HCT116 (cell line): ENCODE data around the gene TUBA8. TPM values are rescaled to one million over a fixed set of nuclear protein-coding genes. Genes with fewer than 3 reads are reported as not detected.
"Not testable (repeated sequence)": the region's sequence is repeated elsewhere in the genome, so short reads cannot be mapped to it uniquely, and the experiment has no call there.

Source experiments
- ATAC-seq: fragments of 200-7000 bp; cut with Tn5 transposase; 2 replicates; pipeline ENCODE4 v1.9.1; 2020; ENCODE audit warnings: mild to moderate bottlenecking, moderate library complexity
- BruUV-seq: library from RNA; stranded (reverse); fragments of 400-500 nt; replicated peaks from 2 replicates; lab custom pipeline; 2021; lab: Mats Ljungman, UMichigan
- CTCF ChIA-PET: fragments of 300-600 bp; sonication (Branson Sonifier 250); formaldehyde crosslinking; loops from one replicate; lab custom pipeline; 2021; ENCODE audit warnings: antibody characterized with exemption; lab: Charles Lee
- POLR2A ChIA-PET: fragments of 300-600, 350-600 bp; sonication (Branson Sonifier 250); formaldehyde crosslinking; loops from one replicate; lab custom pipeline; 2021; ENCODE audit warnings: antibody characterized with exemption; lab: Charles Lee
- RAD21 ChIA-PET, 2 experiments: fragments of 300-600 bp; sonication (Branson Sonifier 250); formaldehyde crosslinking; loops; one replicate each; lab custom pipeline; 2023; ENCODE audit warnings: low total read pairs in 2 of 2; ENCODE audit not compliant: uncharacterized antibody in 2 of 2, unreplicated experiment in 2 of 2, low non-redundant PET in 1 of 2; lab: Charles Lee
- DNase-seq: peaks from one replicate; pipeline ENCODE4 v3.0.0-alpha.2; 2010; ENCODE audit warnings: low read depth, low spot score
- H2AFZ ChIP-seq: fragments of 200-600 bp; shearing (Covaris generic), sonication (generic); 2 replicates; pipeline ENCODE4 v1.6.1; 2017; ENCODE audit warnings: low read depth, mixed run types, mixed read lengths, antibody characterized with exemption, low read length; ENCODE audit not compliant: poor library complexity, severe bottlenecking
- H3K27ac ChIP-seq: 2 replicates; pipeline ENCODE4 v1.5.1; 2012; ENCODE audit warnings: low read depth, low read length
- H3K27me3 ChIP-seq: fragments of 200-600 bp; sonication (generic); 2 replicates; pipeline ENCODE4 v1.6.1; 2016; ENCODE audit warnings: mixed run types, low read length, mixed read lengths; ENCODE audit not compliant: insufficient read depth
- H3K36me3 ChIP-seq, 2 experiments: fragments of 200-500 bp in 1 of 2; fragments of 200-600 bp in 1 of 2; sonication (Bioruptor generic) in 1 of 2; sonication (generic) in 1 of 2; 2 replicates each; pipeline versions ENCODE4 v1.5.1 to v1.6.1; 2014 to 2016; ENCODE audit warnings: low read length in 2 of 2, inconsistent platforms in 1 of 2, mixed read lengths in 1 of 2, mixed run types in 1 of 2; ENCODE audit not compliant: insufficient read depth in 2 of 2, control insufficient read depth in 1 of 2
- H3K4me1 ChIP-seq, 2 experiments: fragments of 200-600 bp in 1 of 2; sonication (generic) in 1 of 2; 2 replicates each; pipeline versions ENCODE4 v1.5.1 to v1.6.1; 2012 to 2017; ENCODE audit warnings: low read length in 2 of 2, inconsistent platforms in 1 of 2, mild to moderate bottlenecking in 1 of 2, mixed read lengths in 1 of 2, mixed run types in 1 of 2, moderate library complexity in 1 of 2; ENCODE audit not compliant: insufficient read depth in 2 of 2, control insufficient read depth in 1 of 2
- H3K4me2 ChIP-seq: fragments of 200-600 bp; sonication (generic); 2 replicates; pipeline ENCODE4 v1.6.1; 2017; ENCODE audit warnings: mixed run types, low read length, mixed read lengths
- H3K4me3 ChIP-seq, 2 experiments: fragments of 200-600 bp in 1 of 2; sonication (generic) in 1 of 2; replicated peaks in 1 of 2; 2 replicates each; pipeline ENCODE4 v1.5.1; 2011 to 2016; ENCODE audit warnings: low read length in 2 of 2, control low read depth in 1 of 2, low read depth in 1 of 2, mild to moderate bottlenecking in 1 of 2, mixed read lengths in 1 of 2, mixed run types in 1 of 2
- H3K79me2 ChIP-seq: fragments of 200-600 bp; sonication (generic); 2 replicates; pipeline ENCODE4 v1.6.1; 2017; ENCODE audit warnings: mild to moderate bottlenecking, mixed run types, low read length, moderate library complexity, mixed read lengths; ENCODE audit not compliant: insufficient read depth
- H3K9ac ChIP-seq: fragments of 200-600 bp; sonication (generic); 2 replicates; pipeline ENCODE4 v1.6.1; 2016; ENCODE audit warnings: low read length, mixed read lengths
- H3K9me2 ChIP-seq: fragments of 200-600 bp; sonication (generic), shearing (Covaris generic); 2 replicates; pipeline ENCODE4 v1.6.1; 2017; ENCODE audit warnings: mixed run types, mild to moderate bottlenecking, moderate library complexity; ENCODE audit not compliant: insufficient read depth
- H3K9me3 ChIP-seq, 2 experiments: fragments of 200-500 bp in 1 of 2; fragments of 200-600 bp in 1 of 2; sonication (Bioruptor generic) in 1 of 2; sonication (generic) in 1 of 2; 2 replicates each; pipeline ENCODE4 v1.6.1; 2014 to 2017; ENCODE audit warnings: low read length in 2 of 2, mixed read lengths in 2 of 2, inconsistent platforms in 1 of 2, low read depth in 1 of 2, mild to moderate bottlenecking in 1 of 2, mixed run types in 1 of 2, moderate library complexity in 1 of 2; ENCODE audit not compliant: control insufficient read depth in 1 of 2, insufficient read depth in 1 of 2
- H4K20me1 ChIP-seq: fragments of 200-600 bp; sonication (generic), shearing (Covaris generic); 2 replicates; pipeline ENCODE4 v1.6.1; 2017; ENCODE audit warnings: mixed run types, mild to moderate bottlenecking, moderate library complexity; ENCODE audit not compliant: insufficient read depth
- CTCF ChIP-seq, 3 experiments: fragments of 200-600 bp in 1 of 3; sonication (generic) in 1 of 3; IDR thresholded peaks in 2 of 3; conservative IDR thresholded peaks in 1 of 3; 2 replicates each; pipeline ENCODE4 v1.5.1; 2012 to 2017; ENCODE audit warnings: low read depth in 2 of 3, low read length in 2 of 3, antibody characterized with exemption in 1 of 3, borderline replicate concordance in 1 of 3, control low read depth in 1 of 3, mild to moderate bottlenecking in 1 of 3, mixed read lengths in 1 of 3, mixed run types in 1 of 3, moderate library complexity in 1 of 3; ENCODE audit not compliant: insufficient read depth in 1 of 3
- intact Hi-C: fragments of 100-400 bp; cut with micrococcal nuclease; formaldehyde crosslinking; loops from 2 replicates; pipeline ENCODE4 v1.10.0; 2022
- total RNA-seq: library from RNA; stranded (reverse); gene quantifications from one replicate; pipeline ENCODE4 v1.2.1, GENCODE V29; 2021; ENCODE audit not compliant: unreplicated experiment
- TF ChIP-seq, protein P1 (sequence below): IDR thresholded peaks from 2 replicates; pipeline ENCODE4 v1.6.1; 2011; ENCODE audit warnings: mild to moderate bottlenecking, low read length, moderate library complexity; ENCODE audit not compliant: insufficient replicate concordance; ENCODE audit errors: extremely low read depth

TUBA8 gene
- total RNA-seq, 1 experiment from 2014 or later, result 2.3 TPM

DNA sequence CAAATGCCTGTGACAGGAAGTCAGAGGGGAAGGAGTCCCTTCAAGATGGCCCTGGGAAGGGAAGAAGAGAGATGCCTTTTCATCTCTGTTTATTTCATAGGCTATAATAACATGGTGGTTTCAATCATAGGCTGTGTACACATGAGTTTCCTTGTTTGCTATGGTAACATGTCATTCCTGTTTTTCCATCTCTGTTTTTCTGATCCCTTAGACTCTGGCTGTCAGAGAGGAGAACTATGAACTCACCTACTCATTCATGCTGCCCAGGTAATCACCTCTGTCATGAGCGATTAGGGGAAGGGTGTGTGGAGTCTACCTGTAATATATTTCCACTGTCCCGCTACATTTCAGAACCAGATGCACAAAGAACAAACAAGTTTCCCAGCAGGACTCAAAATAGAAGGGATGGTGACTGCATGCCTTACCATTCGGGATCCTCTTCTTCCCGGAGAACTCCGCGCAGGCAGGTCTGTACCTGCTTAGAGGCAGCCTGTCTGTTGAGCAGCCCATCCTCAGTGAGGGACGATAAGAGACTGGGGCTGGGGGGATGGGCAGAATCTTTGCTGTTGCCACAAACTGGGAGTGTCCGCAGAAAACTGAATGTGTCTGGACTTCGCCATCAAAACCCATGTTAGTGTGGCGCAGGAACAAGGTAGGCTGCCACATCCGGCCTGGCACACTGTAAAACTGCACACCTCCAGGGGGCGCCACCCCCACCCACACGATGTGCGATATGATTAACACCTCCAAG lies 39.9 kb upstream of the TUBA8 start:
- Histone ChIP-seq H3K27ac (no peak overlapping the region), H3K9me3 (no peaks in the 10 kb centered on the region), H3K9me2 (no peaks in the 10 kb centered on the region), H3K9ac (no peak overlapping the region), H3K4me2 (no peak overlapping the region), H3K36me3 (no peaks in the 10 kb centered on the region), H4K20me1 (no peaks in the 10 kb centered on the region), H3K4me3 (no peak overlapping the region), H3K27me3 (no peaks in the 10 kb centered on the region; the same call in 1 of the 2 replicates), H3K79me2 (no peaks in the 10 kb centered on the region), H2AFZ (no peak overlapping the region), H3K4me1 (no peaks in the 10 kb centered on the region)
- CTCF ChIA-PET, result interaction anchor here (1.5 kb wide), 1 partner anchor 328 kb away, joined by 5 read pairs; no protein-coding TSS in a partner anchor
- POLR2A ChIA-PET, result no interaction called here
- RAD21 ChIA-PET, result no interaction called here
- ATAC-seq, result peak; percentile 52; the same call in 1 of the 2 replicates
- intact Hi-C loops, result no loop called here
- TF ChIP-seq CTCF (IDR thresholded peaks at IDR 0.05 in 2 of 3, conservative IDR thresholded peaks at IDR 0.05 in 1 of 3; ENCODE audit: borderline replicate concordance in 1 of 3, insufficient read depth in 1 of 3, low read depth in 2 of 3, low read length in 2 of 3), result peak in 2 of 3 experiments; percentile 66 to 74; a peak in 4 of 6 replicates
- TF ChIP-seq, protein P1, sequence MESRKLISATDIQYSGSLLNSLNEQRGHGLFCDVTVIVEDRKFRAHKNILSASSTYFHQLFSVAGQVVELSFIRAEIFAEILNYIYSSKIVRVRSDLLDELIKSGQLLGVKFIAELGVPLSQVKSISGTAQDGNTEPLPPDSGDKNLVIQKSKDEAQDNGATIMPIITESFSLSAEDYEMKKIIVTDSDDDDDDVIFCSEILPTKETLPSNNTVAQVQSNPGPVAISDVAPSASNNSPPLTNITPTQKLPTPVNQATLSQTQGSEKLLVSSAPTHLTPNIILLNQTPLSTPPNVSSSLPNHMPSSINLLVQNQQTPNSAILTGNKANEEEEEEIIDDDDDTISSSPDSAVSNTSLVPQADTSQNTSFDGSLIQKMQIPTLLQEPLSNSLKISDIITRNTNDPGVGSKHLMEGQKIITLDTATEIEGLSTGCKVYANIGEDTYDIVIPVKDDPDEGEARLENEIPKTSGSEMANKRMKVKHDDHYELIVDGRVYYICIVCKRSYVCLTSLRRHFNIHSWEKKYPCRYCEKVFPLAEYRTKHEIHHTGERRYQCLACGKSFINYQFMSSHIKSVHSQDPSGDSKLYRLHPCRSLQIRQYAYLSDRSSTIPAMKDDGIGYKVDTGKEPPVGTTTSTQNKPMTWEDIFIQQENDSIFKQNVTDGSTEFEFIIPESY, result no peak
- no peak for DNase-seq
- no TSS peak for BruUV-seq

DNA sequence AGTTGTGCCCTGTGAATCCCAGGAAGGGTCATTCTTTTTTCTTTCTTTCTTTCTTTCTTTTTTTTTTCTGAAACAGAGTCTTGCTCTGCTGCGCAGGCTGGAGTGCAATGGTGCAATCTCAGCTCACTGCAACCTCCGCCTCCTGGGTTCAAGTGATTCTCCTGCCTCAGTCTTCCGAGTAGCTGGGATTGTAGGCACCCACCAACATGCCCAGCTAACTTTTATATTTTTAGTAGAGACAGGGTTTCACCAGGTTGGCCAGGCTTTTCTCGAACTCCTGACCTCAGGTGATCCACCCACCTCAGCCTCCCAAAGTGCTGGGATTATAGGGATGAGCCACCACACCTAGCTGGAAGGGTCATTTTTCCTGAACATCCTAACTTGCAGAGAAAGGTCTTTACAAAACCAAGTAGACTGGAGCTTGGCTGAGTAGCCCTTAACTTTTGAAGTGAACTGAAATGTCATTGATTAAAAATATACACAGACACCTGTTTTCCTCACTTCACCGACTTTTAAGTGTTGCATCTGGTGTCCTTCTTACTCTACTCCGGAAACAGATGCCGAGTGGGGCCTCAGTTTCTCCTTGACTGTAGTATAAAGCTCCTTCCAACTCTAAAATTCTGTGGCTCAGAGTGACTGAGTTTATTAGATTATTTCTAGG lies 39.2 kb upstream of the TUBA8 start:
- POLR2A ChIA-PET, H3K79me2 ChIP-seq, ATAC-seq, H3K27ac ChIP-seq, H4K20me1 ChIP-seq, RAD21 ChIA-PET, H3K9me3 ChIP-seq, H2AFZ ChIP-seq, BruUV-seq, H3K4me3 ChIP-seq, H3K36me3 ChIP-seq, intact Hi-C loops, H3K27me3 ChIP-seq, H3K9me2 ChIP-seq, H3K4me1 ChIP-seq, H3K4me2 ChIP-seq, DNase-seq, H3K9ac ChIP-seq: not testable (repeated sequence)
- CTCF ChIA-PET, result interaction anchor here (0.7 to 1.5 kb wide), 2 partner anchors 14 to 329 kb away, joined by 3 to 5 read pairs; no protein-coding TSS in a partner anchor
